Fibroblast of the aortic adventitia (primary cell): ENCODE measurements around the gene RAB8B. TPM values are rescaled to one million over a fixed set of nuclear protein-coding genes. Genes with fewer than 3 reads are reported as not detected.
A peak's percentile ranks its signal among the peaks of the same experiment; 100 is the strongest.

Source experiments
- DNase-seq: peaks from one replicate; pipeline ENCODE4 v3.0.0-alpha.2; 2010; ENCODE audit warnings: low read depth
- H3K4me3 ChIP-seq: 2 replicates; pipeline ENCODE4 v1.5.1; 2011; ENCODE audit warnings: low read depth, mild to moderate bottlenecking, control low read depth, low read length, moderate library complexity
- total RNA-seq: library from RNA; depleted of rRNA; stranded (reverse); fragments of >200 nt; gene quantifications from 2 replicates; pipeline ENCODE4 v1.2.3, GENCODE V29; 2012; ENCODE audit warnings: low replicate concordance
- TF ChIP-seq, protein P1 (sequence below): IDR thresholded peaks from 2 replicates; pipeline ENCODE4 v1.5.1; 2011; ENCODE audit warnings: mild to moderate bottlenecking, low read length, control low read depth, inconsistent platforms; ENCODE audit not compliant: insufficient read depth

The RAB8B gene
- total RNA-seq, 1 donor = 84.1 TPM

DNA sequence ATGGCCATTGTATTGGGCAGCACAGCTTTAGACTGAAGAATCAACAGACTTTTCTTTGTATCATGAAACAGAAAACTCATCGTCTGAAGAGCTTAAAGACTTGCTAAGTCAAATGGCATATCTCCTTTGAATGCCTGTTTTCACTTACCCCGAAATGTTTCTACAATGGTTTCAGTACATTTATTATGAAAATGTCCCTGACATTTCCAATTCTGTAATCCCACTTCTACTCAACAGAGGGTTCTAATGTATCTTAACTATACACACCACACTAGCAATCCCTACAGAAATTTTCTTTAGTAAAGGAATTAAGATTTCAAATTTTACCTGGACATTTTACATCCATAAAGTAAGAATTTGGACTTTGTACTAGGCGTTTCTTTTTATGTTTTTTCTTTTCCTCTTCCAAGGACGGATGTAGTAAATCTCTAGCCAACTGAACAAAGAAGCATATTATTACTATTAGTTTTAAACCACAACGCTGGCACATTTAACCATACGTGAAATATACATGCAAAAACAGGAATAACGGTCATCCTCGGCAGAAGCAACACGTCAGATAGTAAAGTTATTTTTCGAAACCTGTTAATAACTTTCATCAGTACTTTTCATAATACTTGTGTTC, 33.2 kb upstream of the RAB8B start:
- peak; percentile 49 for DNase-seq
- TF ChIP-seq, protein P1, sequence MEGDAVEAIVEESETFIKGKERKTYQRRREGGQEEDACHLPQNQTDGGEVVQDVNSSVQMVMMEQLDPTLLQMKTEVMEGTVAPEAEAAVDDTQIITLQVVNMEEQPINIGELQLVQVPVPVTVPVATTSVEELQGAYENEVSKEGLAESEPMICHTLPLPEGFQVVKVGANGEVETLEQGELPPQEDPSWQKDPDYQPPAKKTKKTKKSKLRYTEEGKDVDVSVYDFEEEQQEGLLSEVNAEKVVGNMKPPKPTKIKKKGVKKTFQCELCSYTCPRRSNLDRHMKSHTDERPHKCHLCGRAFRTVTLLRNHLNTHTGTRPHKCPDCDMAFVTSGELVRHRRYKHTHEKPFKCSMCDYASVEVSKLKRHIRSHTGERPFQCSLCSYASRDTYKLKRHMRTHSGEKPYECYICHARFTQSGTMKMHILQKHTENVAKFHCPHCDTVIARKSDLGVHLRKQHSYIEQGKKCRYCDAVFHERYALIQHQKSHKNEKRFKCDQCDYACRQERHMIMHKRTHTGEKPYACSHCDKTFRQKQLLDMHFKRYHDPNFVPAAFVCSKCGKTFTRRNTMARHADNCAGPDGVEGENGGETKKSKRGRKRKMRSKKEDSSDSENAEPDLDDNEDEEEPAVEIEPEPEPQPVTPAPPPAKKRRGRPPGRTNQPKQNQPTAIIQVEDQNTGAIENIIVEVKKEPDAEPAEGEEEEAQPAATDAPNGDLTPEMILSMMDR = peak; percentile 18
- H3K4me3 ChIP-seq = peak overlapping the region; percentile 93

DNA sequence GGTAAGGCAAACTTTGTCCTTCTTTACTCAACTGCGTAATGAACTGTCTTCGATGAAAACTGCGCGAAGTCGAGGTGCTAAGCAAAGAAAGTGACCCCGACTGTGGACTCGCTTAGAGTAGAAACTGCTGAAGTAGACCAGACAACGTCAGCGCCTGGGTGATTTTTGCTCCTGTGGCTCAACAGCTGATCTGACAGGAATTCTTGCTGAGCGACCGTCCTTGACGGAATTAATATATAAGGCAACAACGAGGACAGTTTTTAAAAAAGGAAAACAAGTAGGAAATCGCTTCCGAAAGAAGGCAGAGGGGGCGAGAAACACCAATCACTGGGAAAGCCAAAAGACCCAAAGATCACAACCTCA, 32.7 kb upstream of the RAB8B start:
- peak; percentile 58 for DNase-seq
- TF ChIP-seq, protein P1 = no peak
- H3K4me3 ChIP-seq = peak overlapping the region; percentile 93

DNA sequence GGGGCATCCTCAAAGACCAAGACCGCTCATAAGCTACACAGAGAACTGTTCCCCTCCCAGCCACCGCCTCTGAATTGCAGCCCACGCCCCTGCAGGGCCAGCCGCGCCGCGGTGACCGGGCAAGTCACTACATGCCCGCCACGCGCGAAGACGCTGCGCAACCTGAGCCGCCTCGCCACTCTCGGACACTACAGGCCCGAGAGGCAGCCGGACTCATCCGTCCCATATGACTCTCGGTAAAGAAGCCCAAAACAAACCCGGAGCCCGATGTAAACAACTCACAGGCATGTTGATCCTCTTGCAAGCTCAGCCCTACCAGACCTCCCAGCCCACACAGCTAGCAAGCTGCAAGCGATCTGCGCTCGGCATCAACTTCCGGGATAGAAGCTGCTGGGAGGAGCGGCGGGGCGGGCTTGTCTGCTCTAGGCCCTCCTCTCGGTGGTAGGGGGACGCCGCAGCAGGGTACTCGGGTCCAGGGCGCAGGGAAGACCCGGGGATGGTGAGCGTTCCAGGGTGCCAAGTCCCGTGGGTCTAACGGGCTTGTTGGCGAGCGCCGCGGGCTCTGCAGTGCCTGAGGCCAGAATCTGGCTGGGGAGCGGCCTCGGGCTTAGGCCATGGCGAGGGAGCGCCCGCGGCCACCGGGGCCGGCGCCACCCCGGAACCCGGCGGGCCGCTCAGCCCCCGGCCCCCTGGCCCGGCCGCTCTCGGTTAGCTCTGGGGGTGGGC, 32.1 kb upstream of the RAB8B start, which contains the start of gene RPS27L:
Gene RPS27L (minus strand): TSS at position 360 of the 726 bp plus-strand sequence. CDS start 72 bp downstream, at position 288.
- H3K4me3 ChIP-seq = peak within 1 kb of the TSS; percentile 93
- peak; percentile 94 for DNase-seq
- TF ChIP-seq, protein P1 = no peak

DNA sequence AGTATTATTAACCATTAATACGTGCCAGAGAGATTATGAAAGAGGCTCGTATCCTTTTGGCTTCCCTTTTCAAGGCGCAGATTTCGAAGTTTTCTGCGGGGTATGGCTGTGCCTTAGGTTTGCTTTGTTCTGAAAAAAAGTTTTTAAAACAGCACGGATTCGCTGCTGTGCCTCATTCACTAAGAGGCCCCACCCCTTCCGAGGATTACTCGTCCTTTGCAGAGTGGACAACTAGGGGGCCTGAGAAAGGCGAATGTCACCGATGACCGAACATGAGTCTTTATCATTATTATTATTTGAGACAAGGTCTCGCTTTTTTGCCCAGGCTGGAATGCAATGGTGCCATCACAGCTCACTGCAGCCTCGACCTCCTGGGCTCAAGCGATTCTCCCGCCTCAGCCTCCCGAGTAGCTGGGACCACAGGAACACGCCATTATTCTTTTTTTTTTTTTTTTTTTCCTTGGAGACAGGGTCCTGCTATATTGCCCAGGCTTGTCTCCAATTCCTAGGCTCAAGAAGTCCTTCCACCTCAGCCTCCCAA, 31.4 kb upstream of the RAB8B start:
- peak overlapping the region; percentile 93 for H3K4me3 ChIP-seq
- DNase-seq = peak; percentile 84
- TF ChIP-seq, protein P1 = peak; percentile 35

DNA sequence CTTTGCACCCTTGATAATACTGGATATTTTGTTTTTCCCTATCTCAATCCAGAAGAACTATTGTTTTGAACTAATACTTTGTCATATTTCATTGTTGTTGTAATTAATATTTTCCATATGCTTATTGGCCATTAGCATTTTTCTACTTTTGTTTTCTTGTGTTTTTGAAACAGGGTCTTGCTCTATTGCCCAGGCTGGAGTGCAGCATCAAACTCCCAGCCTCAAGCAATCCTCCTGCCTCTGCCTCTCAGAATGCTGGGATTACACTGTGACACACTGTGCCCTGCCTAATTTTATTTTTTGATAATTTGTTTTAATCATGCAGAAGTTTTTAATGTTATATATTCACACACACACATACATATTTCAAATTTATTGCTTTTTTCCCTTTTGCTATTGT, 28.8 kb upstream of the RAB8B start:
- TF ChIP-seq, protein P1 = no peak
- no peak overlapping the region for H3K4me3 ChIP-seq

DNA sequence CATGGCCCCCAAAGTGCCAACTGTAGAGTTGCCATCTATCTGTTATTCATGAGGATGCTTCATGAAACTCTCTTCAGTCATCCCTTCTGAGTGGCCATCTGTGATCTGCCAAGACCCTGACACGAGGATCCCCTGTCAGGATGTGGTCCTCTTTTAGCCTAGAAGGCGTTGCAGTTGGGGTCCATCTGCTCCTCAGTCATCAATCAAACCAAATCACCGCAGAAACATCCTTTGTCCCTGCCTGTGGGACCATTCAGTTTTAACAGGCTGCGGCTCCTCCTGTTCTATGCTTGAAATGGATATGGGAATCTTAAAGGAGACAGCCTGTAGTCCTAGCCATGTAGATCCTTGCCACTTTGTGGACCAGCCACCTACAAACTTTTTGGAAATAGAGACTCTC, 26.2 kb upstream of the RAB8B start:
- TF ChIP-seq, protein P1 = no peak
- no peak for DNase-seq
- no peak overlapping the region for H3K4me3 ChIP-seq

More for the DNA sequence above, 28.8 kb upstream of the RAB8B start:
- no peak for DNase-seq
